SKM-1 treated with dmso at 0.1 percent for 144 hours (cell line): ENCODE results near the gene ERAS.
"Not testable (repeated sequence)": the region's sequence is repeated elsewhere in the genome, so short reads cannot be mapped to it uniquely, and the experiment has no call there.

Experiments
- DNase-seq: peaks from one replicate; lab custom pipeline; 2025; ENCODE audit not compliant: unreplicated experiment; lab: John Stamatoyannopoulos, UW

Gene ERAS

GRCh38 chrX:48831136-48831908 is 5.0 kb downstream of the ERAS start:
- no peak for DNase-seq

- no peak for DNase-seq
Measured at GRCh38 chrX:48831909-48832291, 5.6 kb downstream of the ERAS start.

GRCh38 chrX:48833542-48834138 is 7.3 kb downstream of the ERAS start:
- no peak for DNase-seq

GRCh38 chrX:48834383-48834709 is 8.0 kb downstream of the ERAS start:
- DNase-seq: no peak

GRCh38 chrX:48835524-48836329 is 9.4 kb downstream of the ERAS start, which contains the start of gene PCSK1N:
Gene PCSK1N (minus strand): TSS chrX:48835610. CDS start chrX:48835532, 78 bp downstream.
- DNase-seq: no peak

GRCh38 chrX:48839686-48840085 is 13.4 kb downstream of the ERAS start:
- no peak for DNase-seq

- no peak for DNase-seq
Measured at GRCh38 chrX:48848847-48849246, 22.5 kb downstream of the ERAS start.

- DNase-seq: no peak
Measured at GRCh38 chrX:48852857-48853256, 26.5 kb downstream of the ERAS start.

- DNase-seq: not testable (repeated sequence)
Measured at GRCh38 chrX:48853494-48853893, 27.2 kb downstream of the ERAS start.

- not testable (repeated sequence) for DNase-seq
Measured at GRCh38 chrX:48854121-48854804, 27.9 kb downstream of the ERAS start.

- no peak for DNase-seq
Measured at GRCh38 chrX:48854898-48855297, 28.6 kb downstream of the ERAS start.

GRCh38 chrX:48864210-48864609 is 37.9 kb downstream of the ERAS start:
- no peak for DNase-seq

- DNase-seq: not testable (repeated sequence)
Measured at GRCh38 chrX:48872017-48872416, 45.7 kb downstream of the ERAS start.

GRCh38 chrX:48876944-48877343 is 50.6 kb downstream of the ERAS start:
- DNase-seq: not testable (repeated sequence)
